IPS-18a (cell line): ENCODE results near the gene SMIM27.

Experiments used
- H3K27ac ChIP-seq: one replicate; pipeline ENCODE4 v1.5.1; 2013; ENCODE audit warnings: low read length
- H3K27me3 ChIP-seq: one replicate; pipeline ENCODE4 v1.6.1; 2013; ENCODE audit warnings: mild to moderate bottlenecking, low read length; ENCODE audit not compliant: control insufficient read depth, insufficient read depth
- H3K36me3 ChIP-seq: one replicate; pipeline ENCODE4 v1.6.1; 2013; ENCODE audit warnings: low read depth, low read length; ENCODE audit not compliant: control insufficient read depth
- H3K4me1 ChIP-seq: one replicate; pipeline ENCODE4 v1.6.1; 2013; ENCODE audit warnings: low read depth, low read length; ENCODE audit not compliant: control insufficient read depth
- H3K4me3 ChIP-seq: one replicate; pipeline ENCODE4 v1.5.1; 2013; ENCODE audit warnings: low read length
- H3K9ac ChIP-seq: one replicate; pipeline ENCODE4 v1.6.1; 2013; ENCODE audit warnings: mild to moderate bottlenecking, low read length, moderate library complexity
- H3K9me3 ChIP-seq: one replicate; pipeline ENCODE4 v1.6.1; 2013; ENCODE audit warnings: low read depth, low read length; ENCODE audit not compliant: control insufficient read depth

The SMIM27 gene

DNA sequence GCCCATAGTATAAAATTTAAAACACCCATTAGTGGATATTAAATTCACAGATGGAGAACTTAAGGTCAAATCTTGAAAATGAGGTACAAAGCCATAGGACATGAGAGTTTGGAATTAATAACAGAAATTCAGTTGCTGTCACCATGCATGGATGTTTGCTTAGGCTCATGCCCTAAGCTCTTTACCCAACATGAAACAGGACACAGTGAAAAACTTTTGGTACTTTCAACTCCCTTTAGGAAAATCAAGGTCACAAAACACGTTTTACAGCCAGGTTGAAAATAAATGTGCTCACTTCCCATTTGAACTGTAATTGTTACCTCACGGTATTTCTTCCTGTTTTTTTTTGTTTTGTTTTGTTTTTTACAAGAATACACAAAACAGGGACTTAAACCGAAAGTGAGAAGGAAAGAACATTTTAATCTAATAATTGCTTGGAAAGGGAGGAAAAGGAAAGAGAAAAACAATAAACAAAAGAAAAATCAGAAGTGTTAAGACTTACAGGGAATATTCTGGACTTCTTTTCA lies 6.3 kb downstream of the SMIM27 start:
- Histone ChIP-seq H3K27ac (no peak overlapping the region), H3K9me3 (no peaks in the 10 kb centered on the region), H3K4me1 (no peaks in the 10 kb centered on the region), H3K9ac (no peak overlapping the region), H3K36me3 (no peaks in the 10 kb centered on the region), H3K27me3 (no peaks in the 10 kb centered on the region), H3K4me3 (no peak overlapping the region)

DNA sequence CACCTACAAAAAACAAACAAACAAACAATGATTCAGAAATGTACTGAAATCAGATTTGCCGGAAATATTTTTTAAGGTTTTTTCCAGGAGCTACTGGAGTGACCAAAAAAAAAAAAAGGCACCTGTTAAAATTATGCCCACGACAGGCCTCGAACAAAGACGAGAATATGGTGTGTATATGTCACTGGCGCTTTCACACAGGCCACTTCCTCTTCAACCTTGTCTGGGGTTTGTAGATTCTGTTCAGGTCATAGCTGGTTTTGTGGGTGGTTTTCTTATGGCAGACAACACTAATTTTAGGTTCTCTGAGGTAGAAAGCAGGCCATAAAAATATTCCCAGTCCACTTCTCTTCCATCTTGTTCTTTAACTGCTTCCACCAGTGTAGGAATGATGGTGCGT lies 13.8 kb downstream of the SMIM27 start:
- no peak overlapping the region for H3K27ac ChIP-seq
- peaks cover 34% of the 10 kb centered on the region for H3K36me3 ChIP-seq
- H3K4me3 ChIP-seq = no peak overlapping the region
- H3K4me1 ChIP-seq = no peaks in the 10 kb centered on the region
- H3K27me3 ChIP-seq = no peaks in the 10 kb centered on the region
- no peak overlapping the region for H3K9ac ChIP-seq
- H3K9me3 ChIP-seq = no peaks in the 10 kb centered on the region

DNA sequence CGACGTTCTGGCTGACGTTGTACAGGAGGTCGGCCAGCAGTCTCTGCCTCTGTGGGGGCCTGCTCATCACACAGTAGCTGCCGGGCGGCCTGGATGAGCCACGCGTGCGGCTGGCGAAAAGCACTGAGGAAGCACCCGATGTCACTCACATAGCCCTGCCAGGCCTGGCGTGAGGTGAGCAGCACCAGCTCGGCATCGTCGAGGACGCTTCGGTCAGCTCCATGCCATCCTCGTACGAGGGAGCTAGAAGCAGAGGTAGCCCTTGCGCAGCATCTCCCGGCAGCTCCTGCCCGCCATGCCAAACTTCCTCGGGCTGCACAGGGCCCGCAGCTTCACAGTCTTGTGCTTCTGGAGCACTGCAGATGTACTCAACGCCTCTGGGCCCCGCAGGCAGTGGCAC lies 14.6 kb downstream of the SMIM27 start:
- Histone ChIP-seq H3K4me3 (no peak overlapping the region), H3K4me1 (peaks cover 2% of the 10 kb centered on the region), H3K36me3 (peaks cover 34% of the 10 kb centered on the region), H3K27me3 (no peaks in the 10 kb centered on the region), H3K27ac (no peak overlapping the region), H3K9me3 (no peaks in the 10 kb centered on the region), H3K9ac (no peak overlapping the region)

DNA sequence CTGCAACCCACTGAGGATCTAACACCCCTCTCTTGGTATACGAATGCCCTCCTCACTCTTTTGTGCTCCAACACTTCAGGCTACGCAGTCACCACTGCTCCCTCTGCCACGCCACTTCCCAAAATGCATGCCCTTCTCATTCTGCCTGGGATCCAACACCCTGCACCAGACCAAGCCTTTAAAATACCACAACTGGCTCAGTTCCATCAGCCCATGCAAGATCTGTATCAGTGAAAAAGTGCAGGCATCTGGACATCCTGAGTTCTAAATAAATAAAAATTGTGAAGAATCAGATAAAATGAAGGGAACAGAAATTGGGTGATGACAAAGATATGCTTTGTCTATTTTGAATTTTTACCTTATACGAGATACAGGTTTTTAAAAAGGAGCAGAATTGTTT lies 18.1 kb downstream of the SMIM27 start:
- H3K9me3 ChIP-seq = no peaks in the 10 kb centered on the region
- no peaks in the 10 kb centered on the region for H3K27me3 ChIP-seq
- H3K4me1 ChIP-seq = peaks cover 10% of the 10 kb centered on the region
- H3K4me3 ChIP-seq = no peak overlapping the region
- no peak overlapping the region for H3K9ac ChIP-seq
- peaks cover 29% of the 10 kb centered on the region for H3K36me3 ChIP-seq
- H3K27ac ChIP-seq = no peak overlapping the region

DNA sequence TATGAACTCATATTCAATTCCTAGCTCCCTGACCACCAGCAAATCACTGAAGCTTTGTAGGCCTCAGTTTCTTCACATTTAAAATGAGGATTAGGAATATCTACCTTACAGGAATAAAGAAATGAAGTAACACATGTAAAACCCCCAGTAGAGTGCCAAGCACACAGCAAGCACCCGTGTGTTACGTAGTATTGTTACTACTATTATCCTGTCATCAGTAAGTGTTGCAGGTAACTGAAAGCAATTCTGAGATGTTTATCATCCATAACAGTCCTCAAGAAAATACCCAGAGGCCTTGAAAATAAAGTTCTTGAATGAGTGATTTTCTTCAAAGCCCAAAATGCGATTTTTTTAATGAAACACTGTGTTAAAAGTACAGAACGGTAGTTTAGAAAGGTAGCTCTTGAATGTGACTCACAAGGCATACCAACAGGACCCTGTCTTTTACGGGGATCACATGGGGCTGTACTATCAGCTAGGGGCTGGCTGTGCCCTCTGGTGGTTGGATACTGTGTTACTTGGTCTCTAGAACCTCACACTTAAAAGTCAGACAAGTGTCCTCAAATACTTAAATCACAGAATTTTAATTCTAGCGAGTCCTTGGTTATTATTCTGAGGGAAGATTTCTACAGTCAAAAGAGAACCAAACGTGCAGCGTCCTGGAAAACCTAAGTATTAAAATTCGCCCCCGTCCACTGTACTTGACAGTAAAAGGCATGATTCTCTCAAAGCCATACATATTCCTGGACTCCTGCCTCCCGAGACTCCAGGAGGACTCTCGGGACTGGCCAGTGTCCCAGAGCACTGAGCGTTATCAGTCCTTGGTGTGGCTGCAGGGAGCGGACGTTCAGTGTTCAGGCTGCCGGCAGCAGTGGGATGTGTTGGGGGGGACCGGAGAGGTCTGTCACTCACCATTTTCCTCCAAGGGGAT lies 20.1 kb downstream of the SMIM27 start:
- H3K36me3 ChIP-seq = peaks cover 15% of the 10 kb centered on the region
- no peaks in the 10 kb centered on the region for H3K27me3 ChIP-seq
- H3K4me1 ChIP-seq = peaks cover 10% of the 10 kb centered on the region
- H3K4me3 ChIP-seq = peak overlapping the region; percentile 97
- H3K27ac ChIP-seq = peak overlapping the region; percentile 21
- H3K9ac ChIP-seq = peak overlapping the region; percentile 85
- no peaks in the 10 kb centered on the region for H3K9me3 ChIP-seq

DNA sequence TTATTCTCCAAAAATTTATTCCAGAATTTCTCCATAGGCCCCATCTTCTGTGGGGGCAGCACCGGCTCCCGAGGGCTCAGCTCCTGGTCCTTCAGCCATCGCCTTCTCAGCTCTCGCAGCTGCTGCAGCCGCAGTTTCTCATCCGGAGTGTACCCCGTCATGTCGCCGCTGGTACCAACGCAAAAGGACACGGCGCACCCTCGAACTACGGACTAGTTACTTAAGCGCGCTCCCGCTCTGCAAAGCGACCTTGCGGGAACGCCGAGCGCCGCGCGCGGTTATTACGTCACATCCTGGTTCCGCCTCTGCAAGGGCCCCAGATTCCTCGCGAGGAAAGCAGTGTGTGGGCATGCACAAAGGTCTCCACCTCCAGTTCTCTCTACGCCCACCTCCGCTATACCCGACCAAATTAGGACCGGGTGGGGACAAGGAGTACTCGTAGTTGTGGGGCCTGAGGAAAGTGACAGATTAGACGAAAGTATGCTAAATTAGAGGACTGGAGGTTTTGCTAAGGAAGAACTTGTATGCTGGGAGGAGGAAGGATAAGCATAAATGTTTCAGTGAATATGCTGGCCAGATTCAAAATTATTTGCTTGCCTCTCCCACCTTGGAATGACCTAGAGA lies 20.9 kb downstream of the SMIM27 start, which contains the start of gene NDUFB6:
TSS of gene NDUFB6 (minus strand) at position 260 of the 624 bp plus-strand sequence. CDS start at position 161, 99 bp downstream.
- peak within 1 kb of the TSS; percentile 84 for H3K27ac ChIP-seq
- H3K4me3 ChIP-seq = peak within 1 kb of the TSS; percentile 97
- peaks cover 10% of the 10 kb centered on the region for H3K4me1 ChIP-seq
- H3K9ac ChIP-seq = peak within 1 kb of the TSS; percentile 85
- H3K9me3 ChIP-seq = no peaks in the 10 kb centered on the region
- H3K27me3 ChIP-seq = no peaks in the 10 kb centered on the region
- H3K36me3 ChIP-seq = peaks cover 15% of the 10 kb centered on the region

DNA sequence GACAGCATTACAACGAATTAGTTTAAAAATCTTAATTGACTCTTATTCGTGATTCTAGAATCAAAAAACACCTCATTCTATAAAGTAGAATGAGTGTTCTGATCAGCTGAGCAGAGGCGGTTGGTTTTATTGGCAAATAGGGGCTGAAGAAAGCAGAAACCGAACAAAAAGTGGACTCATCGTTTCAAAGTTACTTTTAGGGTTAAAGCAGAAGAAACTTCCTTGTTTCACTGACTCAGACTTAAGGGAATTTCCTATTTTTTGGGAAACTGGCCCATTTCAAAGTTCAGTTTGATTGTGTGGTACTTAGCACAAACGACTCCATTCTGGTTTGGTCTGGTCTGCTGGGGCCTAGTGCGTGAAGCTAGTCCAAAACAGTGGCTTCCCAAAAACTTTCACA lies 21.7 kb downstream of the SMIM27 start:
- no peak overlapping the region for H3K27ac ChIP-seq
- peak overlapping the region; percentile 85 for H3K9ac ChIP-seq
- peaks cover 11% of the 10 kb centered on the region for H3K36me3 ChIP-seq
- H3K4me3 ChIP-seq = peak overlapping the region; percentile 97
- peaks cover 10% of the 10 kb centered on the region for H3K4me1 ChIP-seq
- H3K9me3 ChIP-seq = no peaks in the 10 kb centered on the region
- H3K27me3 ChIP-seq = no peaks in the 10 kb centered on the region

DNA sequence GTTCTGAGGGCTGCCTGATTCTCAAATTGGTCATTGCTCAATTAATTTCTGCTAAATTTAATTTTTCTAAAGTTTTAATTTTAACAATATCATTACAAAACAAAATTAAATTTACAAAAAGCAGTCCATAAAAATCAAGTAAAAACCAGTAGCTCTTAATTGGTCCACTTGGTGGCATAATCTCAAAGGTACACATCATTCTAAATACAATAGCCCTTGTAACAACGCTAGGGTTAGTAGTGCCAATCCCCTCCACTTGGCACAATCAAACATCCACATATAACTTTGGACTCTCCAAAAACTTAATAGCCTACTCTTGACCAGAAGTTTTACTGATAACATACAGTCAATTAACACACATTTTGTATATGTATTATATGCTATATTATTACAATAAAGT lies 22.7 kb downstream of the SMIM27 start:
- Histone ChIP-seq H3K4me3 (no peak overlapping the region), H3K27me3 (no peaks in the 10 kb centered on the region), H3K9ac (no peak overlapping the region), H3K27ac (no peak overlapping the region), H3K36me3 (peaks cover 7% of the 10 kb centered on the region), H3K9me3 (no peaks in the 10 kb centered on the region), H3K4me1 (peaks cover 10% of the 10 kb centered on the region)

DNA sequence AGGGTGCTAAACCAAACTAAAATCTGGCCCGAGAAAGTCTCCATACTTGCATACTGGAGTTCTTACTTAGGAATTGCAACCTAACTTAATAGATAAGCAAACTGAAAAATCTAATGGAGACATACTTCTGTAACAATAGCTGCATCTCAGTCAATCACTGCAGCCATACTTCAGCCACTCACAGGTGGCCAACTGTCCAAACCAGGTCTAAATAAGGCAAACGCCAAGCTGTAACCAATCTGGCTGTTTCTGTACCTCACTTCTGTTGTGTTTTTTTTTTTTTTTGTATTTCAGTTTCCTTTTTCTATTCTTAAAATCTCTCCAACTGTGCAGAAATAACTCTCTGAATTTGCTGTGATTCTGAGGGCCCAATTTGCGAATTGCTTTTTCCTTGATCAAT lies 25.2 kb downstream of the SMIM27 start:
- H3K27ac ChIP-seq = no peak overlapping the region
- H3K4me3 ChIP-seq = no peak overlapping the region
- H3K9ac ChIP-seq = no peak overlapping the region
- H3K9me3 ChIP-seq = no peaks in the 10 kb centered on the region
- no peaks in the 10 kb centered on the region for H3K27me3 ChIP-seq
- H3K4me1 ChIP-seq = peaks cover 9% of the 10 kb centered on the region
- no peaks in the 10 kb centered on the region for H3K36me3 ChIP-seq

DNA sequence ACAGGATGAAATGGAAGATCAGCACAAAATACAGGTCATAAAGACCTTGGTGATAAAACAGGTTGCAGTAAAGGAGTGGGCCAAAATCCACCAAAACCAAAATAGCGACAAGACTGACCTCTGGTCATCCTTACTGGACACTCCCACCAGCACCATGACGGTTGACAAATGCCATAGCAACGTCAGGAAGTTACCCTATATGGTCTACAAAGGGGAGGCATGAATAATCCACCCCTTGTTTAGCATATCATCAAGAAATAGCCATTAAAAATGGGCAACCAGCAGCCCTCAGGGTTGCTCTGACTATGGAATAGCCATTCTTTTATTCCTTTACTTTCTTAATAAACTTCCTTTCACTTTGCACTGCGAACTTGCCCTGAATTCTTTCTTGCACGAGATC lies 26.8 kb downstream of the SMIM27 start:
- Histone ChIP-seq H3K9ac (no peak overlapping the region), H3K4me1 (peaks cover 5% of the 10 kb centered on the region), H3K36me3 (no peaks in the 10 kb centered on the region), H3K9me3 (no peaks in the 10 kb centered on the region), H3K27me3 (no peaks in the 10 kb centered on the region), H3K4me3 (no peak overlapping the region), H3K27ac (no peak overlapping the region)

DNA sequence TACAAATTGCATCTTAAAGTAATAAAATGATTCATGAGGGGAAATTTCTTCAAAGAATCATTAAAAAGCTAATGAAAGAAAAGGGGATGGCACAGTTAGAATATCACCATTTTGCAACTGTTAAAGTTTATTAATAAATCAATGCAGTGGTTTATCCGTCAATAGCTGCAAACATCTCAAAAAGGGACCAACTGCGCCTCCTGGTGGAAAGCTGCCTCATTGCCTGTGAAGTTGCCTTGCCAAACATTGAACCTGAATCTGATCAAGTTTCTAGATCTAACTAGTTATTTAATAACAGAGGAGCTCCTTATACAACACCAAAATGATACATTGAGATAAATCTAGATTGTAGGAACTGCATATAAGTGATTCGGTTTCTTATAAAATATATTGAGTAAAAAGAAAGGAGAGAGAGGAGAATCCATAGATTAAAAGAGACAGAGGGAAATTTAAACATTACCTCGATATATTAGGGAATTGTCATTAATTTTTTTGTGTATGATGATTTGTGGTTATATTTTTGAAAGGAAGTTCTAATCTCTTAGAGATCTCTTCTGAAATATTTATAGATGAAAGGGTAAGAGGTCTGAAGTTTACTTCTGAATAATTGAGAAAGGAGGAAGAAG lies 27.7 kb downstream of the SMIM27 start:
- H3K27ac ChIP-seq = no peak overlapping the region
- H3K9me3 ChIP-seq = no peaks in the 10 kb centered on the region
- H3K9ac ChIP-seq = no peak overlapping the region
- H3K4me3 ChIP-seq = no peak overlapping the region
- H3K36me3 ChIP-seq = no peaks in the 10 kb centered on the region
- H3K4me1 ChIP-seq = peaks cover 5% of the 10 kb centered on the region
- H3K27me3 ChIP-seq = no peaks in the 10 kb centered on the region
